ENCODE results near the gene SP5. TPM values are rescaled to one million over a fixed set of nuclear protein-coding genes. Genes with fewer than 3 reads are reported as not detected.

The SP5 gene
- total RNA-seq, 1 experiment from 2014 or later: 0.98 TPM

DNA sequence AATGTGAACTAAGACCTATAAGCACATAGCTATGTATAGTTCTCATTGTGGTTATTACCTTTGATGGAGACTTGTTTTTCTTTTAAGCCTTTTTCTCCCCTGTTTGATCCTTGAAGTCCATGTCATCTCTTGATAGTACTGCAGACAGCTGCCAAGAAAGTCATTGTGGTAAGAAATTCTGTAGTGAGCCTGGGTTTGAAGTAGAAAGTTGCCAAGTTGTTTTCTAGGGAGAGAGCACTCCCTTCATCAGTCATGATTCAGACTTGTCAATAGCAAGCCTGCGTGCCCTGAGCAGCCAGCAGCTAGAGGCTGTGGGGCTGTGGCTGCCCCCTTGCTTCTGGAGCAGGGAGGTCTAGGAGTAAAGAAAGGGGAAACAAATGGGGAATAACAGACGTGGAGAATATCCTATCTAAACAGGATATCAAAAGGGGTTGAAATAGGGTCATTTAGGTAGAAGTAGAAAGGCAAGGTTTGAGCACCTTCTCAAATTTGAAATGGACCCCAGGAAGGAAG, 8.4 kb downstream of the SP5 start:
- Histone ChIP-seq H3K9me3 (ENCODE audit: control insufficient read depth in 1 of 2, insufficient read depth in 1 of 2, low read depth in 1 of 2, low read length in 2 of 2) (no peaks in the 10 kb centered on the region), H4K20me1 (ENCODE audit: insufficient read depth) (no peaks in the 10 kb centered on the region), H3K9ac (ENCODE audit: low read length) (no peak overlapping the region), H3K27ac (ENCODE audit: low read depth, low read length) (no peak overlapping the region), H3K4me1 (ENCODE audit: control insufficient read depth in 1 of 2, insufficient read depth in 2 of 2, low read length in 2 of 2) (no peaks in the 10 kb centered on the region), H3K9me2 (ENCODE audit: insufficient read depth) (no peaks in the 10 kb centered on the region), H2AFZ (ENCODE audit: low read depth, low read length, poor library complexity, severe bottlenecking) (no peak overlapping the region), H3K4me3 (replicated peaks in 1 of 2; ENCODE audit: low read depth in 1 of 2, low read length in 2 of 2) (no peak overlapping the region), H3K36me3 (ENCODE audit: control insufficient read depth in 1 of 2, insufficient read depth in 2 of 2, low read length in 2 of 2) (no peaks in the 10 kb centered on the region), H3K27me3 (ENCODE audit: insufficient read depth, low read length) (no peaks in the 10 kb centered on the region), H3K79me2 (ENCODE audit: insufficient read depth, low read length) (no peaks in the 10 kb centered on the region), H3K4me2 (ENCODE audit: low read length) (no peak overlapping the region)
- intact Hi-C loops (cut with micrococcal nuclease): no loop called here
- no peak for TF ChIP-seq FOSL1 (IDR thresholded peaks at IDR 0.05; ENCODE audit: low read depth)
- TF ChIP-seq, protein P1, sequence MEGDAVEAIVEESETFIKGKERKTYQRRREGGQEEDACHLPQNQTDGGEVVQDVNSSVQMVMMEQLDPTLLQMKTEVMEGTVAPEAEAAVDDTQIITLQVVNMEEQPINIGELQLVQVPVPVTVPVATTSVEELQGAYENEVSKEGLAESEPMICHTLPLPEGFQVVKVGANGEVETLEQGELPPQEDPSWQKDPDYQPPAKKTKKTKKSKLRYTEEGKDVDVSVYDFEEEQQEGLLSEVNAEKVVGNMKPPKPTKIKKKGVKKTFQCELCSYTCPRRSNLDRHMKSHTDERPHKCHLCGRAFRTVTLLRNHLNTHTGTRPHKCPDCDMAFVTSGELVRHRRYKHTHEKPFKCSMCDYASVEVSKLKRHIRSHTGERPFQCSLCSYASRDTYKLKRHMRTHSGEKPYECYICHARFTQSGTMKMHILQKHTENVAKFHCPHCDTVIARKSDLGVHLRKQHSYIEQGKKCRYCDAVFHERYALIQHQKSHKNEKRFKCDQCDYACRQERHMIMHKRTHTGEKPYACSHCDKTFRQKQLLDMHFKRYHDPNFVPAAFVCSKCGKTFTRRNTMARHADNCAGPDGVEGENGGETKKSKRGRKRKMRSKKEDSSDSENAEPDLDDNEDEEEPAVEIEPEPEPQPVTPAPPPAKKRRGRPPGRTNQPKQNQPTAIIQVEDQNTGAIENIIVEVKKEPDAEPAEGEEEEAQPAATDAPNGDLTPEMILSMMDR (IDR thresholded peaks at IDR 0.05 in 2 of 3, conservative IDR thresholded peaks at IDR 0.05 in 1 of 3; ENCODE audit: borderline replicate concordance in 1 of 3, insufficient read depth in 1 of 3, low read depth in 2 of 3, low read length in 2 of 3): no peak
- no peak for TF ChIP-seq ELF1 (IDR thresholded peaks at IDR 0.05; ENCODE audit: borderline replicate concordance, low read depth)
- CTCF ChIA-PET: no interaction called here
- BruUV-seq (replicated peaks): no TSS peak
- no peak for ATAC-seq
- no peak for DNase-seq (ENCODE audit: low read depth, low spot score)
- POLR2A ChIA-PET: no interaction called here
- RAD21 ChIA-PET (ENCODE audit: low non-redundant PET in 1 of 2, low total read pairs in 2 of 2, uncharacterized antibody in 2 of 2, unreplicated experiment in 2 of 2): no interaction called here

DNA sequence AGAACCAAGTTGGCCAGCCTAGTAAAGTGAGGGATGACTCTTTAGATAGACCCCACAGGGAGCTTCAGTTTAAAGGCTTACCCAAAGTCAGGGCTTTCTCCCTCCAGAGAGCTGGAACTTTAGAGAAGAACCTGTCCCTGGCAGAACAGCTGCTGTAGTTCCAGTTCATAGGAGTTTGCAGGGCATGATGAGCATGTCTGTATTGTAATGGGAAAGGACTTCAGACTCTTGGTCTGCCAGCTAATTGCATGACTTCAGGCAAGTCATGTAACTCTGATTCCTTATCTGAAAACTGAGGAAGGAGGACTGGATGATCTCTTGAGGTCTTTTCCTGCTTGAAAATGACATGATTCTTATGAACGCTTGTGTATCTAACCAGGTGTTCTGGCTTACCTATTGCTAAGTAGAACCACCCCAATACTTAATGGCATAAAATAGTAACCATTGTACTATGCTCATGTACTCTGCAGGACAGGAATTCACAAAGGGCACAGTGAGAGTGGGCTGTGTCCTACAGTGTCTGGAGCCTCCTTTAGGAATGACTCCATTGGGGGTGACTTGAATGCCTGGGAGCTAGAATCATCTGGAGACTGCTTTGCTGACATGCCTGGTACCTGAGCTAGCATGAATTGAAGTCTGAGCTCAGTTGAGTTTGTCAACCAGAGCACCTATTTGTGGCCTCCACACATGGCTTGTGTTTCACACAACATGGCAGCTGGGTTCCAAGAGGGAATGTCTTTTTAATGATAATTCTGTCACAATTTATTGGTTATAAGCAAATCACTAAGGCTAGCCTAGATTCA, 18.9 kb downstream of the SP5 start:
- CTCF ChIA-PET: no interaction called here
- Histone ChIP-seq H2AFZ (ENCODE audit: low read depth, low read length, poor library complexity, severe bottlenecking) (no peak overlapping the region), H3K9me3 (ENCODE audit: control insufficient read depth in 1 of 2, insufficient read depth in 1 of 2, low read depth in 1 of 2, low read length in 2 of 2) (no peaks in the 10 kb centered on the region), H4K20me1 (ENCODE audit: insufficient read depth) (no peaks in the 10 kb centered on the region), H3K4me1 (ENCODE audit: control insufficient read depth in 1 of 2, insufficient read depth in 2 of 2, low read length in 2 of 2) (peaks cover 4 to 11% of the 10 kb centered on the region in 2 experiments; a peak in 3 of 4 replicates), H3K9me2 (ENCODE audit: insufficient read depth) (no peaks in the 10 kb centered on the region), H3K9ac (ENCODE audit: low read length) (no peak overlapping the region), H3K4me3 (replicated peaks in 1 of 2; ENCODE audit: low read depth in 1 of 2, low read length in 2 of 2) (no peak overlapping the region), H3K27ac (ENCODE audit: low read depth, low read length) (no peak overlapping the region), H3K36me3 (ENCODE audit: control insufficient read depth in 1 of 2, insufficient read depth in 2 of 2, low read length in 2 of 2) (no peaks in the 10 kb centered on the region), H3K79me2 (ENCODE audit: insufficient read depth, low read length) (no peaks in the 10 kb centered on the region), H3K4me2 (ENCODE audit: low read length) (no peak overlapping the region), H3K27me3 (ENCODE audit: insufficient read depth, low read length) (no peaks in the 10 kb centered on the region)
- DNase-seq (ENCODE audit: low read depth, low spot score) (no peak), ATAC-seq (no peak)
- intact Hi-C loops (cut with micrococcal nuclease): no loop called here
- RAD21 ChIA-PET (ENCODE audit: low non-redundant PET in 1 of 2, low total read pairs in 2 of 2, uncharacterized antibody in 2 of 2, unreplicated experiment in 2 of 2): no interaction called here
- POLR2A ChIA-PET: no interaction called here
- BruUV-seq (replicated peaks): no TSS peak
- no peak for TF ChIP-seq FOSL1 (IDR thresholded peaks at IDR 0.05; ENCODE audit: low read depth)
- no peak for TF ChIP-seq RAD21 (IDR thresholded peaks at IDR 0.05; ENCODE audit: low read depth)
- TF ChIP-seq YY1 (IDR thresholded peaks at IDR 0.05; ENCODE audit: extremely low read depth, insufficient replicate concordance, low read depth, low read length): no peak
- no peak for TF ChIP-seq SRF (IDR thresholded peaks at IDR 0.05; ENCODE audit: low read depth)
- TF ChIP-seq, protein P2, sequence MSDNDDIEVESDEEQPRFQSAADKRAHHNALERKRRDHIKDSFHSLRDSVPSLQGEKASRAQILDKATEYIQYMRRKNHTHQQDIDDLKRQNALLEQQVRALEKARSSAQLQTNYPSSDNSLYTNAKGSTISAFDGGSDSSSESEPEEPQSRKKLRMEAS (IDR thresholded peaks at IDR 0.05): no peak
- TF ChIP-seq TCF7L2 (IDR thresholded peaks at IDR 0.05; ENCODE audit: borderline replicate concordance, extremely low read depth, insufficient read depth, insufficient read length): no peak
- no peak for TF ChIP-seq CEBPB (IDR thresholded peaks at IDR 0.05; ENCODE audit: low read depth)
- no peak for TF ChIP-seq ZFX (IDR thresholded peaks at IDR 0.05)
- TF ChIP-seq EGR1 (IDR thresholded peaks at IDR 0.05; ENCODE audit: low read depth): no peak
- TF ChIP-seq JUND (IDR thresholded peaks at IDR 0.05): no peak
- no peak for TF ChIP-seq POLR2A (IDR thresholded peaks at IDR 0.05; ENCODE audit: borderline replicate concordance, extremely low read depth, insufficient read depth, insufficient read length)
- no peak for TF ChIP-seq ELF1 (IDR thresholded peaks at IDR 0.05; ENCODE audit: borderline replicate concordance, low read depth)
- TF ChIP-seq, protein P3, sequence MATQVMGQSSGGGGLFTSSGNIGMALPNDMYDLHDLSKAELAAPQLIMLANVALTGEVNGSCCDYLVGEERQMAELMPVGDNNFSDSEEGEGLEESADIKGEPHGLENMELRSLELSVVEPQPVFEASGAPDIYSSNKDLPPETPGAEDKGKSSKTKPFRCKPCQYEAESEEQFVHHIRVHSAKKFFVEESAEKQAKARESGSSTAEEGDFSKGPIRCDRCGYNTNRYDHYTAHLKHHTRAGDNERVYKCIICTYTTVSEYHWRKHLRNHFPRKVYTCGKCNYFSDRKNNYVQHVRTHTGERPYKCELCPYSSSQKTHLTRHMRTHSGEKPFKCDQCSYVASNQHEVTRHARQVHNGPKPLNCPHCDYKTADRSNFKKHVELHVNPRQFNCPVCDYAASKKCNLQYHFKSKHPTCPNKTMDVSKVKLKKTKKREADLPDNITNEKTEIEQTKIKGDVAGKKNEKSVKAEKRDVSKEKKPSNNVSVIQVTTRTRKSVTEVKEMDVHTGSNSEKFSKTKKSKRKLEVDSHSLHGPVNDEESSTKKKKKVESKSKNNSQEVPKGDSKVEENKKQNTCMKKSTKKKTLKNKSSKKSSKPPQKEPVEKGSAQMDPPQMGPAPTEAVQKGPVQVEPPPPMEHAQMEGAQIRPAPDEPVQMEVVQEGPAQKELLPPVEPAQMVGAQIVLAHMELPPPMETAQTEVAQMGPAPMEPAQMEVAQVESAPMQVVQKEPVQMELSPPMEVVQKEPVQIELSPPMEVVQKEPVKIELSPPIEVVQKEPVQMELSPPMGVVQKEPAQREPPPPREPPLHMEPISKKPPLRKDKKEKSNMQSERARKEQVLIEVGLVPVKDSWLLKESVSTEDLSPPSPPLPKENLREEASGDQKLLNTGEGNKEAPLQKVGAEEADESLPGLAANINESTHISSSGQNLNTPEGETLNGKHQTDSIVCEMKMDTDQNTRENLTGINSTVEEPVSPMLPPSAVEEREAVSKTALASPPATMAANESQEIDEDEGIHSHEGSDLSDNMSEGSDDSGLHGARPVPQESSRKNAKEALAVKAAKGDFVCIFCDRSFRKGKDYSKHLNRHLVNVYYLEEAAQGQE (IDR thresholded peaks at IDR 0.05; ENCODE audit: low read depth): no peak
- TF ChIP-seq EZH2phosphoT487 (IDR thresholded peaks at IDR 0.05; ENCODE audit: borderline replicate concordance): no peak
